ENCODE measurements around the gene PDE4B. TPM values are rescaled to one million over a fixed set of nuclear protein-coding genes. Genes with fewer than 3 reads are reported as not detected.

PDE4B gene
- total RNA-seq, 1 donor from 2014 or later: 7.6 TPM

DNA sequence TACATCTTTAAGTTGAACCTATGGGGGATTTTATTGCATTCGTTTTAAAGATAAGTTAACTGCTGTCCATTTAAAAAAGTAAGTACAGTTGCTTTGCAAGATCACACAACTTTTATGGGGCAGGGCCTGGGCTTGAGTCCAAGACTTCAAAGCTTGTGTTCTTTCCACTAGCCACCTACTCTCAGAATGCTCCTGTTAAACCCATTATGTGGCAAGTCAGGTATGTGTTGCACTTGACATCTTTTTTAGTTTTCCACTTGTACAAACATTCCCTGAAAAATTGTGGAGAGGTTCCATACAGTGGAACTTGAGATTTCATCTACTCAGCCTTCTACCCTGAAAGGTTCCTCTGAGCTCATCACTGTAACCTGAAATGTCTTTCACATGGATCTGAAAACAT is 505.8 kb downstream of the PDE4B start:
- no peaks in the 10 kb centered on the region for H3K9me3 Mint-ChIP-seq (ENCODE audit: unreplicated experiment)

GRCh38 chr1:66300280-66300971 is 507.7 kb downstream of the PDE4B start:
- Histone ChIP-seq H3K9ac (ENCODE audit: low read length) (no peak overlapping the region), H3K9me3 (ENCODE audit: insufficient read depth, low read depth, low read length) (no peaks in the 10 kb centered on the region), H3K4me3 (ENCODE audit: insufficient read depth, low read depth, low read length) (no peak overlapping the region), H4K20me1 (ENCODE audit: insufficient read depth, low read length) (no peaks in the 10 kb centered on the region), H3K27me3 (ENCODE audit: insufficient read depth, low read length) (no peaks in the 10 kb centered on the region), H3K4me1 (ENCODE audit: insufficient read depth, low read length) (no peaks in the 10 kb centered on the region), H3K4me2 (ENCODE audit: low read length) (no peak overlapping the region), H3K36me3 (ENCODE audit: insufficient read depth, low read length) (no peaks in the 10 kb centered on the region), H3K27ac (ENCODE audit: low read depth, low read length) (no peak overlapping the region), H2AFZ (ENCODE audit: low read depth, low read length) (no peak overlapping the region), H3K79me2 (ENCODE audit: insufficient read depth, low read length) (no peaks in the 10 kb centered on the region)
- Mint-ChIP-seq H3K4me3 (ENCODE audit: unreplicated experiment) (no peak overlapping the region), H3K4me1 (ENCODE audit: low read depth, unreplicated experiment) (peaks cover 18% of the 10 kb centered on the region), H3K27me3 (ENCODE audit: low read depth, unreplicated experiment) (no peaks in the 10 kb centered on the region), H3K9me3 (ENCODE audit: unreplicated experiment) (no peaks in the 10 kb centered on the region), H3K36me3 (ENCODE audit: low read depth, unreplicated experiment) (no peaks in the 10 kb centered on the region), H3K27ac (ENCODE audit: unreplicated experiment) (no peak overlapping the region)
- no peak for TF ChIP-seq EZH2 (IDR thresholded peaks at IDR 0.05; ENCODE audit: insufficient read depth, low read length)
- TF ChIP-seq CTCF (IDR thresholded peaks at IDR 0.05; ENCODE audit: insufficient read depth, low read depth, low read length): no peak
- DNase-seq (ENCODE audit: low read depth) (no peak), FAIRE-seq (no peak)

More for the DNA sequence above, 505.8 kb downstream of the PDE4B start:
- Mint-ChIP-seq H3K4me1 (ENCODE audit: low read depth, unreplicated experiment) (peaks cover 22% of the 10 kb centered on the region), H3K4me3 (ENCODE audit: unreplicated experiment) (no peak overlapping the region), H3K36me3 (ENCODE audit: low read depth, unreplicated experiment) (no peaks in the 10 kb centered on the region), H3K27ac (ENCODE audit: unreplicated experiment) (no peak overlapping the region), H3K27me3 (ENCODE audit: low read depth, unreplicated experiment) (no peaks in the 10 kb centered on the region)
- Histone ChIP-seq H3K4me1 (ENCODE audit: insufficient read depth, low read length) (peaks cover 8% of the 10 kb centered on the region), H3K79me2 (ENCODE audit: insufficient read depth, low read length) (no peaks in the 10 kb centered on the region), H3K9me3 (ENCODE audit: insufficient read depth, low read depth, low read length) (no peaks in the 10 kb centered on the region), H2AFZ (ENCODE audit: low read depth, low read length) (no peak overlapping the region), H3K27me3 (ENCODE audit: insufficient read depth, low read length) (no peaks in the 10 kb centered on the region), H3K4me2 (ENCODE audit: low read length) (no peak overlapping the region), H3K27ac (ENCODE audit: low read depth, low read length) (no peak overlapping the region), H4K20me1 (ENCODE audit: insufficient read depth, low read length) (no peaks in the 10 kb centered on the region), H3K4me3 (ENCODE audit: insufficient read depth, low read depth, low read length) (no peak overlapping the region), H3K36me3 (ENCODE audit: insufficient read depth, low read length) (no peaks in the 10 kb centered on the region), H3K9ac (ENCODE audit: low read length) (no peak overlapping the region)
- TF ChIP-seq CTCF (IDR thresholded peaks at IDR 0.05; ENCODE audit: insufficient read depth, low read depth, low read length): no peak
- no peak for TF ChIP-seq EZH2 (IDR thresholded peaks at IDR 0.05; ENCODE audit: insufficient read depth, low read length)
- DNase-seq (ENCODE audit: low read depth): peak; percentile 52
- no peak for FAIRE-seq

DNA sequence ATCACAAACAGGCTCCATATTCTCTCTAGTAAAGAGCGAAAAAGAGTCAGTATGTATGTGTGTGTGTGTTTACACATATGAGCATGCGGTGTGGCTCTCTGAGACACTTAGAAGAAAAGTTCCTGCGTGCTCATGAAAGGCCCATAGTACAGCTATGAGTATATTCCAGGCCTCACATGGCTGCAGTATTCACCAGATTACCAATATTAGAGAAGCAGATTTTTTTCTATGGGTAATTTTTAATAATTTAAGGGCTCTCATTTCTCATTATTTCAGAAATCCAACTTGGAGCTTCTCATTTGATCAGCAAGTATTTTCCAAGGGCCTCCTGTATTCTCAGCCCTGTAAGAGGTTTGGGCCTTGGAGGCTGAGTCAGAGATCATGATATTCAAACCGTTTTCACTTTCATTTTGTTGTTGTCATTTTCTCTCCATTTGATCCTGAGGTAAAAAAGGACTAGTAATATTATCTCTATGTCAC is 508.3 kb downstream of the PDE4B start:
- Histone ChIP-seq H3K36me3 (ENCODE audit: insufficient read depth, low read length) (no peaks in the 10 kb centered on the region), H3K79me2 (ENCODE audit: insufficient read depth, low read length) (no peaks in the 10 kb centered on the region), H3K27ac (ENCODE audit: low read depth, low read length) (no peak overlapping the region), H3K27me3 (ENCODE audit: insufficient read depth, low read length) (no peaks in the 10 kb centered on the region), H3K9me3 (ENCODE audit: insufficient read depth, low read depth, low read length) (no peaks in the 10 kb centered on the region), H3K4me2 (ENCODE audit: low read length) (peak overlapping the region; percentile 69), H3K4me3 (ENCODE audit: insufficient read depth, low read depth, low read length) (no peak overlapping the region), H3K4me1 (ENCODE audit: insufficient read depth, low read length) (no peaks in the 10 kb centered on the region), H4K20me1 (ENCODE audit: insufficient read depth, low read length) (no peaks in the 10 kb centered on the region), H2AFZ (ENCODE audit: low read depth, low read length) (peak overlapping the region; percentile 70), H3K9ac (ENCODE audit: low read length) (peak overlapping the region; percentile 29)
- no peak for TF ChIP-seq CTCF (IDR thresholded peaks at IDR 0.05; ENCODE audit: insufficient read depth, low read depth, low read length)
- DNase-seq (ENCODE audit: low read depth) (no peak), FAIRE-seq (no peak)
- Mint-ChIP-seq H3K27me3 (ENCODE audit: low read depth, unreplicated experiment) (no peaks in the 10 kb centered on the region), H3K4me1 (ENCODE audit: low read depth, unreplicated experiment) (peaks cover 18% of the 10 kb centered on the region), H3K9me3 (ENCODE audit: unreplicated experiment) (no peaks in the 10 kb centered on the region), H3K4me3 (ENCODE audit: unreplicated experiment) (no peak overlapping the region), H3K36me3 (ENCODE audit: low read depth, unreplicated experiment) (no peaks in the 10 kb centered on the region), H3K27ac (ENCODE audit: unreplicated experiment) (peak overlapping the region; percentile 79)
